HG03354 (cell line): ENCODE measurements around the gene GNG2.

Experiments used
- ATAC-seq: cut with Tn5 transposase; IDR thresholded peaks from one replicate; pipeline ENCODE4 v1.9.1; 2021; ENCODE audit warnings: mild to moderate bottlenecking; ENCODE audit not compliant: unreplicated experiment, poor library complexity, severe bottlenecking

Gene GNG2

GRCh38 chr14:51850651-51851050 is 9.8 kb upstream of the GNG2 start:
- ATAC-seq, result no peak

DNA sequence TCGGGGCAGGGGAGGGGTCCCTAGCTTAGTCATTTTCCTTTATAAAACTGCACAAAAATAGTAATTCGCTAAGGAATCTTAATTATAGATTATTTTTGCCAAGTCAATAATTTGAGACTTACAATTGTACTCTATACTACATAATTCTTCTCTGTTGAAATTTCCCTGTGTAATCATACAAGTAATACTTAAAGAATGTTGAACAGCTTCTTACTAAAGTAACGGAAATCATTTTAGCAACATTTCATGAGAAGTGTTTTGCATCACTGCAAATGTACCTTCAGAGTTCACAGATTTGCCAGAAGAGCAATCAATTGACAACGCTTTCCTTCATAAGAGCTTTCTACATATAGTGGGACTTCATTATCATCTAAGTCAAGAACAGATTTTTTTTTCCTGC is 7.9 kb upstream of the GNG2 start:
- no peak for ATAC-seq

- no peak for ATAC-seq
Observed at GRCh38 chr14:51855234-51855633, 5.2 kb upstream of the GNG2 start.

DNA sequence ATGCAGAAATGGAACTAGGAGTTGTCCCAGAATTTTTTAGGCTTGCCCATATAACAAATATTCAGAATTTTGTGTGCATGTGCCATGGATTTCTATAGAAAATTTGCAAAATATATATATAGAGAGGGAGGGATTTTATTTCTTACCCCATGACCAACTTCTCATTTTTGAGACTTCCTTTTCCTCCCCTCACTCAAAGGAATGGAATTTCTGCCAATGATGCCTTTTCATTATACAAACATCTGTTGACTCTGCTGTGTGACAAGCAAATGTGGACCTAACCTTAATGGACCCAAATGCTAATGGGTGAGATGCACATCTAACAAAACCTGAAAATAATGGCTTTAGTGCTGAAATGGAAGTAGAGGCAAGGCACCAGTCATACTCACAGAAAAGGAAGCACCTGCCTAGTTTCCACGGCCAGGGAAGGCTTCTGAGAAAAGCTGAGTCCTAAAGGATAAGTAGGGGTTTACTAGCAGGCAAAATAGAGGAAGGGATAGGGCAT is 3.6 kb upstream of the GNG2 start:
- no peak for ATAC-seq

DNA sequence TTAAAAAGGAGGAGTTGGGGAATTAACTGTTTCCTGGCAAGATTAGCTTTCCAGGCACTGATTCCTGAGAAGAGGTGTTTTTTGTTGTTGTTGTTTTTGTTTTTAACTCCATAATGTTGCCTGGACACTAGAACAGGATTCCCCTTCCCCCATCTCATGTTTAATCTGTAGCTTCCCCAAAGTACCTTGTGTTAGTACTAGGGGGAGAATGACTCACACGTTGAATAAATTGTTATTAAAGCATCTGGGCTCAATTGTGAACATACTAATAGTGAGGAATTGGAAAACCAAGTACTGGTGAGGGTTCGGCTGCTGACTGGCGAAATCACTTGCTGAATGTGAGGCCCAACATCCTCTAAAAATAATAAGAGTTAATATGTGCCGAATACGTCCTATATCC is 1.3 kb upstream of the GNG2 start:
- ATAC-seq, result no peak

DNA sequence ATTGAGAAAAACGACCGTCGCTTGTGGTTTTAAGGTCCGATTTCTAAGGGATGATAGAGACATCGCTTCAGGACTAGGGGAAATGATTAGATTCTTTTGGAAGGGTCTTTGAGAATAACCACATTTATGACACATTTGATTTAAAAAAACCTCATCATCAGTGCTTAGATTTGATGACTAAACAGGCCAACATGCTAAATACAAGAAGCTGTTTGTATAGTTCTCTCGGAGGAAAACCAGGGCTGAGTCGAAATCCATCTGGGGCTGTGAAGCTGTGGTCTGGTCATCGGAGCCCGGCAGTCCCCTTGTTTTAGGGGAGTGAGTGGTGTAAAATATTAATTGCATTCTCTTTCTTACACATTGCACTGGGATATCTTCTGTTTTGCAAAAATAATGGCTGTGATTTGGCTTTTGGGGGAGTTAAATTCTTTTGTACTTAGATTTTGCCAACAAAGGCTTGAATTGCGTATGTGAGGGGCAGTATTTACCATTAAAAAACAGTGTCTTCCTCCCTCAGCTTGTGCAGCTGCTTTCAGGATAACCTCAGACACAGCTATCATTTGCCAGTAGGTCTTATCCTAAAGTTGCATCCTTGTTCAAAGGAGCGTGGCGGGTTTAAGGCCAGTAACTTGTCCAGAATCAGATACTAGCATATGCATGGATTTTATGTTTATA is 550 bp downstream of the GNG2 start:
- peak; percentile 27 for ATAC-seq

DNA sequence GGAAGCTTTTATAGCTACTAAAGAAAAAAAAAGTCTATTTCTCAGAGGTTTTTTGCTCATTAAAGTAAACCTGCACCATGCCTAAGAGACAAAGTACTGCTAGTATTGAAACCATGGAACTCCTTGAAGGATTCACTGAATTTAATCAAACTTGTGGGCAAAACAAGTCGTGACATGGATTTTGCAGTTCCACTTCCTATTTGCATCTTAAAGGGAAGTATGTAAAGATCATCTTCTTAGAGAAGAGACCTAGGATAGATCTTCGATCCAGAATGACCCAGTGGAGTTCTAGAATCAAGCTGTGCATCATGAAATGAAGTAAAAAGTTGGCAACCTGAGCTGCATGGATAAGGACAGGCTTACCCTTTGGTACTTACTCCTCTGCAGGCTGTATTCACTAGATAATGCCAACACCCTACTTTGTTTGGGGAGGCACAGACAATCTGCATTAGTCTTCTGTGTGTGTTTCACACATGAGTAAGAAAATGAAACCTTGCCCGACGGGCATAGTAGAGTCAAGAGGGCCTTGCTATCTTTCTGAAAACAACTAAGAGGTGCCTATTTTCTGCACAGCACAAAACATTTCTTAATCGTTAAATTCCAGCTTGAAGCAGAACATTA is 1.9 kb downstream of the GNG2 start:
- no peak for ATAC-seq

DNA sequence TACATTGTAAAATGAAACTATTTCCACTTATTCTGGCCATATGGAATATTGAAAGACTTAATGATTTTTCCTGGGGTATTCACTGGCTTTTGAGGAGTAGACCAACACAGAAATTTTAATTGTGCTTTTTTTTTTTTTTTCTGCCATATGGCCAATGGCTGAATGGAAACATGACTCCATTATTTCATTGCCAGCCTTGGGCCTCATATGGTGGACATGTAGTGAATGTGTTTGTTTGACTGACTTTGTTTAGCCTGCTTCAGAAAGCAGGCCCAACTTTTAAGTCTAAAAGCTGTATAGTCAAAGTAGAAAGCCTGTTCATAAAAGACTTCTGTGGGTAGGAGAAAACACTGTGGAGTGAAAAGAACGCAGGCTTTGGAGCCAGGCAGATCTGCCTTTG is 2.4 kb downstream of the GNG2 start:
- no peak for ATAC-seq

GRCh38 chr14:51865953-51866747 is 5.7 kb downstream of the GNG2 start:
- peak; percentile 54 for ATAC-seq

DNA sequence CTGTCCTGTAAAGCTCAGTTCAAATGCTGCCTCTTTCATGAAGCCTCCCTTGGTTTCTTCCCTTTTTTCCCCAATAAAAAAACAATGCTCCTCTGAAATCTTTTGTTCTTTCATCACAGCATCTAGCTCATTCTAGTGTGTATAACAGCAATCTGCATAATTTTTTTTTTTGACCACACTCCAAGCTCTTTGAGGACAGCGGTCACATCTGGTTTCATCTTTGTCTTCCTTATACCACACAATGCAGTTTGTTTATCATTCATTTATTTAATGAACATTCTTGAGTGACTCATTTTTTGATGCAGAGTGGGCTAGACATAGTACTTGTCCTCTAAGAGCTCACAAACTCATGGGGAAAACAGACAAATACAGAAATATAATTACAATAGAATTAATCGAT is 7.3 kb downstream of the GNG2 start:
- no peak for ATAC-seq

GRCh38 chr14:51868405-51868804 is 8.0 kb downstream of the GNG2 start:
- ATAC-seq, result no peak

DNA sequence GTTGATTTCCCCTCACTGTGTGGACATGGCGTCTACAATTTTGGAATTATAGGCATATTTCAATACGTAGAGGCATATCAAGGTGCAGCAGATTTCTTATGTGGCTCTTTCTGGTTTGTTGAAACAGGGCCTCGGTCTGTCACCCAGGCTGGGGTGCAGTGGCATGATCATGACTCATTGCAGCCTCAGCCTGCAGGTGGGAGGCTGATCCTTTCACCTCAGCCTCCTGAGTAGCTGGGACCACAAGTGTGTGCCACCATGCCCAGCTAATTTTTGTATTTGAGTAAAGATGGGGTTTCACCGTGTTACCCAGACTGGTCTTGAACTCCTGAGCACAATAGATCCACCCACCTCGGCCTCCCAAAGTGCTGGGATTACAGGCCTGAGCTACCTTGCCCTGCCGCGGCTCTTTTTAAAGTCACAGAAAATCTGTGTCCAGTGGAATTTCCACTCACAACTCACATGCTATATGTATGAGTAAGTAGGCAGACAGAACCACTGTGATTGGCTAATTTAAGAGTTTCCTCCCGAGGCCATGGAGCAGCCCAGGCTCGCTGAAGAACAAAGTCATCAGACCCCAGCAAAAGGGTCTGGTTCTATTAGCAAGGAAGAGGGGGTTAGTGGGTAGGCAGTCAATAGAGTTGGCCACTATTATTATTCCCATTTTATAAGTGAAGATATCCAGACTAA is 9.1 kb downstream of the GNG2 start:
- ATAC-seq, result no peak

GRCh38 chr14:51870606-51871005 is 10.2 kb downstream of the GNG2 start:
- no peak for ATAC-seq

GRCh38 chr14:51871846-51872245 is 11.4 kb downstream of the GNG2 start:
- ATAC-seq, result no peak

DNA sequence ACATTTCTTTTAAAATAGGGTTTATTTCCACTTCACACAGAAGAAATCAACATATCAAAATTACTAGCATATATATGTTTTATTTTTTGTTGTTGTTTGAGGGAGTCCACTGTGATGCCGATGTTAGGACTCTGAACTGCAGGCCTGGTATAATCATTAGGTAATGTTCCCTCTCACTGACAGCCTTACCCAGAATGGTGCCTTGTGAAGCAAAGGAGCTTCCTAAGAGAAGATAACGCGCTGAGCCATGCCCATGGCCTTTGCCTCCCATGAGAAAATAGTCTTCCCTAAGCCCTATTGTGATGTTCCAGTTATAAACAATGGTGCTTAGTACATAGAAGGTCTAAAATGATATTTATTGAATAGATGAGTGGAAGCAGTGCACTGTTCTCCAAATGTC is 12.0 kb downstream of the GNG2 start:
- ATAC-seq, result no peak

GRCh38 chr14:51873221-51873893 is 12.9 kb downstream of the GNG2 start:
- ATAC-seq, result peak; percentile 96

- ATAC-seq, result no peak
Observed at GRCh38 chr14:51877810-51878209, 17.4 kb downstream of the GNG2 start.

- ATAC-seq, result peak; percentile 51
Observed at GRCh38 chr14:51879170-51879569, 18.8 kb downstream of the GNG2 start.

DNA sequence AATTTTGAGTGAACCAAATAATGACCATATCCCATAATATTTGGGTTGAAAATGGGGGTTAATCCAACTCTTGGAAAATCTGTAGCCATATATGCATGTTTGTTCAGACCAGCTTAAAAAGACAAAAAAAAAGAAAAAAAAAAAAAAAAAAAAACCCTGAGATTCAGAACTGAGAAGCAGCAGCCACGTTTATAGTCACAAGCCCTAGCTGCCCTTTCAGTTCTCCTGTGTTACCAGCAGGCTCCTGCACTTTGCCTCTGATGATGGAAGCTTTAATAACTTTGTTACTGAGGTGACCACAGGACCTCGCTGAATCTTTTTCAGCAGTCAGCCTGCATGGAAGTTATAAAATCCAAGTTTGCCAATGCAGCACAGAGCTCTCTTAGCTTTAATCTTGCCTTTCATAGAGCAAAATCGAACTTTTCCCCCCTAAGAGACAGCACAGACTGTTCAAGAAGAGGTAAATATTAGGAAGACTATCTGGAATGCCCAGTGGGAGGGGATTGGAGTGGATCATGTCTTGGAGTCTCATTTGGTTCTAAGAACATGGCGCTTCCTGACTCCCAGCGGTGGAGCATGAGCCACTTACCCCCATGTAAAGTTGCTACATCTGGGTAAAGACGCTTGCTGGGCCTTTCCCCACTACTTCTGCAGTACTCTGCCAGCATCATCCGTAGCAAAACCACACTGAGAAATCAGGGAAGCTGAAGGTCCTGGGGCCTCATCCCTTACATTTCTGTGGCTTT is 20.6 kb downstream of the GNG2 start:
- ATAC-seq, result peak; percentile 46
